ENCODE measurements around the gene DGKI. TPM values are rescaled to one million over a fixed set of nuclear protein-coding genes. Genes with fewer than 3 reads are reported as not detected.

Gene DGKI
- total and polyA plus RNA-seq, 4 donors: 0.03 to 1.5 (median 0.33) TPM

GRCh38 chr7:137381045-137381444 is 465.7 kb downstream of the DGKI start:
- no peak overlapping the region for H3K9ac ChIP-seq (ENCODE audit: insufficient read depth in 1 of 2, low read length in 2 of 2)
- WGBS, 2 donors: 75 to 79% methylated on average over 1 of the region's 1 CpG
- peaks cover 0 to 10% (median 2%) of the 10 kb centered on the region in 4 donors for H3K9me3 ChIP-seq (ENCODE audit: control insufficient read depth in 4 of 4, insufficient read depth in 3 of 4, low read length in 3 of 4)
- no peaks in the 10 kb centered on the region for H3K27me3 ChIP-seq (ENCODE audit: control insufficient read depth in 3 of 3, insufficient read depth in 3 of 3, low read length in 2 of 3)
- no peak for TF ChIP-seq CTCF (IDR thresholded peaks at IDR 0.05; ENCODE audit: control extremely low read depth, extremely low read depth)
- DNase-seq (no peak), ATAC-seq (ENCODE audit: insufficient read depth, low FRiP score) (no peak)
- H3K27ac ChIP-seq (ENCODE audit: low read depth in 1 of 2, low read length in 1 of 2): no peak overlapping the region
- H3K4me3 ChIP-seq: no peak overlapping the region
- no peaks in the 10 kb centered on the region for H3K36me3 ChIP-seq (ENCODE audit: control insufficient read depth in 4 of 4, insufficient read depth in 4 of 4, low read length in 4 of 4)
- no peaks in the 10 kb centered on the region for H3K4me1 ChIP-seq (ENCODE audit: control insufficient read depth in 5 of 5, insufficient read depth in 5 of 5, low read length in 5 of 5)

GRCh38 chr7:137373507-137373906 is 473.3 kb downstream of the DGKI start:
- H3K27ac ChIP-seq (ENCODE audit: low read depth in 1 of 2, low read length in 1 of 2): no peak overlapping the region
- no peaks in the 10 kb centered on the region for H3K4me1 ChIP-seq (ENCODE audit: control insufficient read depth in 5 of 5, insufficient read depth in 5 of 5, low read length in 5 of 5)
- no peak for TF ChIP-seq CTCF (IDR thresholded peaks at IDR 0.05; ENCODE audit: control extremely low read depth, extremely low read depth)
- H3K9ac ChIP-seq (ENCODE audit: insufficient read depth in 1 of 2, low read length in 2 of 2): no peak overlapping the region
- 72 to 78% methylated on average over 2 of the region's 2 CpGs for WGBS, 2 donors
- no peaks in the 10 kb centered on the region for H3K27me3 ChIP-seq (ENCODE audit: control insufficient read depth in 3 of 3, insufficient read depth in 3 of 3, low read length in 2 of 3)
- no peak for ATAC-seq (ENCODE audit: insufficient read depth, low FRiP score)
- H3K4me3 ChIP-seq: no peak overlapping the region
- H3K9me3 ChIP-seq (ENCODE audit: control insufficient read depth in 4 of 4, insufficient read depth in 3 of 4, low read length in 3 of 4): peaks cover 0 to 8% (median 2%) of the 10 kb centered on the region in 4 donors
- no peak for DNase-seq
- H3K36me3 ChIP-seq (ENCODE audit: control insufficient read depth in 4 of 4, insufficient read depth in 4 of 4, low read length in 4 of 4): no peaks in the 10 kb centered on the region

- Histone ChIP-seq H3K9me3 (ENCODE audit: control insufficient read depth in 4 of 4, insufficient read depth in 3 of 4, low read length in 3 of 4) (no peaks in the 10 kb centered on the region), H3K4me3 (no peak overlapping the region), H3K4me1 (ENCODE audit: control insufficient read depth in 5 of 5, insufficient read depth in 5 of 5, low read length in 5 of 5) (no peaks in the 10 kb centered on the region), H3K36me3 (ENCODE audit: control insufficient read depth in 4 of 4, insufficient read depth in 4 of 4, low read length in 4 of 4) (no peaks in the 10 kb centered on the region), H3K27me3 (ENCODE audit: control insufficient read depth in 3 of 3, insufficient read depth in 3 of 3, low read length in 2 of 3) (no peaks in the 10 kb centered on the region), H3K27ac (ENCODE audit: low read depth in 1 of 2, low read length in 1 of 2) (no peak overlapping the region), H3K9ac (ENCODE audit: insufficient read depth in 1 of 2, low read length in 2 of 2) (no peak overlapping the region)
- WGBS, 2 donors: 82 to 85% methylated on average over 2 of the region's 2 CpGs
- DNase-seq (no peak), ATAC-seq (ENCODE audit: insufficient read depth, low FRiP score) (no peak)
- TF ChIP-seq CTCF (IDR thresholded peaks at IDR 0.05; ENCODE audit: control extremely low read depth, extremely low read depth): no peak
These were observed 475.2 kb downstream of the DGKI start for GRCh38 chr7:137371616-137372015.

- TF ChIP-seq CTCF (IDR thresholded peaks at IDR 0.05; ENCODE audit: control extremely low read depth, extremely low read depth): no peak
- H3K36me3 ChIP-seq (ENCODE audit: control insufficient read depth in 4 of 4, insufficient read depth in 4 of 4, low read length in 4 of 4): no peaks in the 10 kb centered on the region
- DNase-seq (no peak), ATAC-seq (ENCODE audit: insufficient read depth, low FRiP score) (no peak)
- H3K27me3 ChIP-seq (ENCODE audit: control insufficient read depth in 3 of 3, insufficient read depth in 3 of 3, low read length in 2 of 3): no peaks in the 10 kb centered on the region
- no peak overlapping the region for H3K4me3 ChIP-seq
- no peaks in the 10 kb centered on the region for H3K4me1 ChIP-seq (ENCODE audit: control insufficient read depth in 5 of 5, insufficient read depth in 5 of 5, low read length in 5 of 5)
- 86 to 92% methylated on average over 5 of the region's 5 CpGs for WGBS, 2 donors
- H3K27ac ChIP-seq (ENCODE audit: low read depth in 1 of 2, low read length in 1 of 2): no peak overlapping the region
- H3K9me3 ChIP-seq (ENCODE audit: control insufficient read depth in 4 of 4, insufficient read depth in 3 of 4, low read length in 3 of 4): peaks cover 0 to 6% (median 2%) of the 10 kb centered on the region in 4 donors
- H3K9ac ChIP-seq (ENCODE audit: insufficient read depth in 1 of 2, low read length in 2 of 2): no peak overlapping the region
These were observed 479.8 kb downstream of the DGKI start for GRCh38 chr7:137366995-137367394.

Data from lung (tissue), 12 donors.